SJSA1 (cell line): ENCODE results near the gene CKS2. TPM values are rescaled to one million over a fixed set of nuclear protein-coding genes. Genes with fewer than 3 reads are reported as not detected.
"Not testable (repeated sequence)": the region's sequence is repeated elsewhere in the genome, so short reads cannot be mapped to it uniquely, and the experiment has no call there.

Experiments used
- DNase-seq, 2 experiments: peaks; one replicate each; pipeline ENCODE4 v3.0.0-alpha.2; 2015 to 2020; ENCODE audit warnings: low spot score in 2 of 2, low read depth in 1 of 2
- H3K27ac ChIP-seq: fragments of 250-450 bp; sonication (Bioruptor Pico); 2 replicates; pipeline ENCODE4 v1.5.1; 2020; ENCODE audit warnings: mild to moderate bottlenecking, moderate library complexity
- H3K27me3 ChIP-seq: fragments of 250-450 bp; sonication (Bioruptor Pico); replicated peaks from 2 replicates; pipeline ENCODE4 v1.5.1; 2020; ENCODE audit warnings: mild to moderate bottlenecking, moderate library complexity
- H3K36me3 ChIP-seq: fragments of 250-450 bp; sonication (Bioruptor Pico); 2 replicates; pipeline ENCODE4 v1.5.1; 2020; ENCODE audit warnings: mild to moderate bottlenecking
- H3K4me1 ChIP-seq: fragments of 250-450 bp; sonication (Bioruptor Pico); replicated peaks from 2 replicates; pipeline ENCODE4 v1.6.1; 2021; ENCODE audit warnings: mild to moderate bottlenecking
- H3K4me3 ChIP-seq: fragments of 250-450 bp; sonication (Bioruptor Pico); 2 replicates; pipeline ENCODE4 v1.5.1; 2020; ENCODE audit warnings: mild to moderate bottlenecking
- H3K9me3 ChIP-seq: fragments of 250-450 bp; sonication (Bioruptor Pico); replicated peaks from 2 replicates; pipeline ENCODE4 v1.5.1; 2020; ENCODE audit warnings: mild to moderate bottlenecking
- total RNA-seq: library from RNA; depleted of rRNA; stranded (reverse); fragments of >200 nt; shearing (Covaris generic); gene quantifications from 2 replicates; pipeline ENCODE4 v1.2.3, GENCODE V29; 2014; rRNA removed

Gene CKS2
- total RNA-seq, result 141 and 327 TPM in 2 replicates

DNA sequence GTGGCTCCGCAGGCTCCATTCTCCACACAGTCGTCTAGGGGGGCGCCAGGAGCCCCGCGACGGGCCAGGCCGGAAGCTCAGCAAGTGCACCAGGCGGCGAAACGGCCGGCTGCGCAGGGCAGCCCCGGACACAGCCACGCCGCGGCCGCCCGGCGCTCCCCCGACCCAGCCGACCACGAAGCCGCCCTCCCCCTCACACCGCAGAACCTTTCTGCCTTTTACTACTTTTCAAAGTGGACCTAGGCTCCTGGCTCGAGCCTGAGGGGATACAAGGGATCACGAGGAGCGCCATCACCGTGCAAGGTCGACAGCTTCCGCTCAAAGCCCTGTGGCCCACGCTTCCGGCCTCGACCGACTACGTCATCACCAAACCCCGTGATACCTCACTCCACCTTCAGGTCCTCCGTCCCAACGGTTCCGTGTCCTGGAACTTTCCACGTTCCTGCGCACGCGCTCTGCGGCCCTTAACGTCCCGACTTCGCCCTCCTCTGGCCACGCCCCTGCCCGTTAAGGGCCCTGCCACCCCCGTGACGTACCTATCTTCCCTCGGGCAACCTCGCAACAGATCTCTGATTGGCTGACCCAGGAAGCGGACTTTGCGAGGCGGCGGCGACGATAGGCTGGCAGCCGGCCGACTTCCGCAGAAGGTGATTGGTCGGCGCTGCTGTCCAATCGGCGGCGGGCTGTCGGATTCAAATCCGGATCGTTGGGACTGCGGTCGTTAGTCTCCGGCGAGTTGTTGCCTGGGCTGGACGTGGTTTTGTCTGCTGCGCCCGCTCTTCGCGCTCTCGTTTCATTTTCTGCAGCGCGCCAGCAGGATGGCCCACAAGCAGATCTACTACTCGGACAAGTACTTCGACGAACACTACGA lies at the start of gene CKS2:
Gene CKS2, plus strand, starts transcription at position 721 of the 871 bp plus-strand sequence. Its CDS starts 98 bp downstream, at position 819.
- H3K9me3 ChIP-seq, result no peaks in the 10 kb centered on the region
- peak; percentile 99 for DNase-seq
- peak within 1 kb of the TSS; percentile 64 for H3K4me3 ChIP-seq
- peak within 1 kb of the TSS; percentile 97 for H3K27ac ChIP-seq
- H3K36me3 ChIP-seq, result peaks cover 40% of the 10 kb centered on the region
- no peaks in the 10 kb centered on the region for H3K27me3 ChIP-seq
- H3K4me1 ChIP-seq, result peaks cover 15% of the 10 kb centered on the region

- no peak for DNase-seq
- Histone ChIP-seq H3K4me3 (no peak overlapping the region), H3K9me3 (no peaks in the 10 kb centered on the region), H3K27me3 (no peaks in the 10 kb centered on the region), H3K36me3 (no peaks in the 10 kb centered on the region), H3K27ac (no peak overlapping the region), H3K4me1 (no peaks in the 10 kb centered on the region)
Measured at GRCh38 chr9:89273528-89274279, 37.3 kb upstream of the CKS2 start.

DNA sequence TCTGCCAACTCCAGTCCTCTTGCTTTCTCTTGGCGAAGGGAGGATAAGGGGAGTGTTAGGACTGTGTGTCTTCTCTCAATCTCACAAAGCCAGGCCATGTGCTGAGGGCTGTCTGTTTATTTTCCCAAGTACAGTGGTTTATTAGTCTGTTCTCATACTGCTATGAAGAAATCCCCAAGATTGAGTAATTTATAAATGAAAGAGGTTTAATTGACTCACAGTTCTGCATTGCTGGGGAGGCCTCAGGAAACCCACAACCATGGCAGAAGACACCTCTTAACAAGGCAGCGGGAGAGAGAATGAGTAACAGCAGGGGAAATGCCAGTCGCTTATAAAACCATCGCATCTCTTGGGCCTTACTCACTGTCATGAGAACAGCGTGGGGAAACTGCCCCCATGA lies 36.2 kb upstream of the CKS2 start:
- Histone ChIP-seq H3K4me3 (no peak overlapping the region), H3K9me3 (no peaks in the 10 kb centered on the region), H3K4me1 (no peaks in the 10 kb centered on the region), H3K27ac (no peak overlapping the region), H3K36me3 (no peaks in the 10 kb centered on the region), H3K27me3 (no peaks in the 10 kb centered on the region)
- no peak for DNase-seq

GRCh38 chr9:89276040-89276439 lies 35.0 kb upstream of the CKS2 start:
- H3K27ac ChIP-seq, result not testable (repeated sequence)

DNA sequence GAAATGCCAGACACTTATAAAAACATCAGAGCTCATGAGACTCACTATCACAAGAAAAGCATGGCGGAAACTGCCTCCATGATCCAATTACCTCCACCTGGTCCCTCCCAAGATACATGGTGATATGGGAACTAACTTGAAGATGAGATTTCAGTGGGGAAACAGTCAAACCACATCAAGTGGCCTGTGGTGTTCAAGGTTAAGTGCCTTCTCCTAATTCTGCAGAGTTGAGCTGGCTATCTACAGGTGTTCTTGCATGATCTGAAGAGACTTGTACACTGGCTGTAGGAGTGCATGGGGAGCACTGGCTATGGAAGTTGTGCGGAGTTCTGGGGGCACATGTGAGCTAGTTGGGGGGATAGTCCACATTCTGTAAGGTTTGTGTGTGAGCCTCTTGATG lies 34.0 kb upstream of the CKS2 start:
- Histone ChIP-seq H3K4me3 (no peak overlapping the region), H3K9me3 (no peaks in the 10 kb centered on the region), H3K27ac (no peak overlapping the region), H3K27me3 (no peaks in the 10 kb centered on the region), H3K36me3 (no peaks in the 10 kb centered on the region), H3K4me1 (no peaks in the 10 kb centered on the region)
- no peak for DNase-seq

More at GRCh38 chr9:89276040-89276439, 35.0 kb upstream of the CKS2 start:
- not testable (repeated sequence) for H3K4me1 ChIP-seq, H3K27me3 ChIP-seq, H3K36me3 ChIP-seq, DNase-seq, H3K9me3 ChIP-seq, H3K4me3 ChIP-seq

- DNase-seq, result no peak
- H3K4me1 ChIP-seq, result no peaks in the 10 kb centered on the region
- no peaks in the 10 kb centered on the region for H3K9me3 ChIP-seq
- H3K27ac ChIP-seq, result no peak overlapping the region
- H3K36me3 ChIP-seq, result no peaks in the 10 kb centered on the region
- no peak overlapping the region for H3K4me3 ChIP-seq
- no peaks in the 10 kb centered on the region for H3K27me3 ChIP-seq
Measured at GRCh38 chr9:89277454-89277853, 33.5 kb upstream of the CKS2 start.

- no peaks in the 10 kb centered on the region for H3K27me3 ChIP-seq
- no peaks in the 10 kb centered on the region for H3K36me3 ChIP-seq
- no peaks in the 10 kb centered on the region for H3K4me1 ChIP-seq
- H3K27ac ChIP-seq, result no peak overlapping the region
- no peak overlapping the region for H3K4me3 ChIP-seq
- no peak for DNase-seq
- H3K9me3 ChIP-seq, result no peaks in the 10 kb centered on the region
Measured at GRCh38 chr9:89278551-89278950, 32.4 kb upstream of the CKS2 start.

- Histone ChIP-seq H3K36me3 (no peaks in the 10 kb centered on the region), H3K4me1 (no peaks in the 10 kb centered on the region), H3K27me3 (no peaks in the 10 kb centered on the region), H3K4me3 (no peak overlapping the region), H3K27ac (no peak overlapping the region), H3K9me3 (no peaks in the 10 kb centered on the region)
- peak in 1 of 2 experiments; percentile 30 for DNase-seq
Measured at GRCh38 chr9:89278997-89279739, 31.8 kb upstream of the CKS2 start.

DNA sequence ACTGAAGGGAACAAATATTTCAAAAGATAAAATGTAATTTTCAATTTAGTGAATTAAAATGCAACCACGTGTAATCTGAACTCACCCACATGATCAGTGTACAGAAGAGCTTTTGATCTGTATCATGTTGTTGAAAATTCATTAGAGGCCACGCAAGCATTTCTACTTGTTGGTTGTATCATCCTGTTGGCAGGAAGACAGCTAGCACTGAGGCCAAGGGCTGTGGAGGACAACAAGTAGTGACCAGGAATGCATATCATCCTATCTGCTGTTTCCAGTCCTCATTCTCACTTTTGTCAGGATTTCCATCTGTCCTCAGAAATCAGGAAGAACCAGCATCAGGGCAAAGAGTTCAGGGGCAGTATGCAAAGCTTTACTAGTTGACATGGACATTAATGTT lies 29.9 kb upstream of the CKS2 start:
- Histone ChIP-seq H3K36me3 (no peaks in the 10 kb centered on the region), H3K27me3 (no peaks in the 10 kb centered on the region), H3K9me3 (no peaks in the 10 kb centered on the region), H3K4me1 (no peaks in the 10 kb centered on the region), H3K4me3 (no peak overlapping the region), H3K27ac (no peak overlapping the region)
- DNase-seq, result no peak

GRCh38 chr9:89282248-89282968 lies 28.6 kb upstream of the CKS2 start:
- not testable (repeated sequence) for H3K4me1 ChIP-seq, H3K27me3 ChIP-seq, H3K27ac ChIP-seq, H3K9me3 ChIP-seq, H3K36me3 ChIP-seq, H3K4me3 ChIP-seq, DNase-seq

DNA sequence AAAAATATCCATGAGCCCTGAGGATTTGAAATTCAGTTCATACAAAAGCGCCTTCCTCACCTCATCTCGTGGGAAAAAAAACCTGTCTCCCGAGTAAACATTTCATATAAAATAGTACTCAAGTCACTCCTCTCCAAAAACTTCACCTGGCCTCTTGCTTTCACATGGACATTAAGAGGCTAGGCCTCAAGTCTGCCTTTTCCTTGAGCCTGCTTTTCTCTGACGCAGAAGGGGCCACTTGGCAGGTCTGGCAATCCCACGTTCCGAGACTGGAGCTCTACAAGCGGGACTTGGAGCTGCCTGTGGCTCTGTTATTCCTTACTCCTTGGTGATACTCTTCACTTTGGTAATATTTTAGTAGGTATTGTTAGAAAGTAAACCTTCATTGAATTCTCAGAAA lies 26.9 kb upstream of the CKS2 start:
- DNase-seq, result no peak
- H3K9me3 ChIP-seq, result no peaks in the 10 kb centered on the region
- H3K27me3 ChIP-seq, result no peaks in the 10 kb centered on the region
- no peak overlapping the region for H3K4me3 ChIP-seq
- no peak overlapping the region for H3K27ac ChIP-seq
- H3K36me3 ChIP-seq, result no peaks in the 10 kb centered on the region
- no peaks in the 10 kb centered on the region for H3K4me1 ChIP-seq

GRCh38 chr9:89291741-89292140 lies 19.3 kb upstream of the CKS2 start:
- H3K4me1 ChIP-seq, result no peaks in the 10 kb centered on the region
- no peak overlapping the region for H3K4me3 ChIP-seq
- no peaks in the 10 kb centered on the region for H3K9me3 ChIP-seq
- H3K27ac ChIP-seq, result no peak overlapping the region
- DNase-seq, result no peak
- no peaks in the 10 kb centered on the region for H3K27me3 ChIP-seq
- H3K36me3 ChIP-seq, result no peaks in the 10 kb centered on the region

GRCh38 chr9:89293014-89293413 lies 18.0 kb upstream of the CKS2 start:
- H3K27me3 ChIP-seq, result no peaks in the 10 kb centered on the region
- no peaks in the 10 kb centered on the region for H3K36me3 ChIP-seq
- H3K4me3 ChIP-seq, result no peak overlapping the region
- no peaks in the 10 kb centered on the region for H3K9me3 ChIP-seq
- no peak overlapping the region for H3K27ac ChIP-seq
- no peak for DNase-seq
- H3K4me1 ChIP-seq, result no peaks in the 10 kb centered on the region
